Activated B cell treated with CpG ODN at 0.5 μM for 24 hours (primary cell): Measurements from ENCODE around the gene CHST15. TPM values are rescaled to one million over a fixed set of nuclear protein-coding genes. Genes with fewer than 3 reads are reported as not detected.

ENCODE experiments used
- ATAC-seq: fragments of 200-7000 bp; cut with Tn5 transposase; one replicate; pipeline ENCODE4 v1.10.0; 2021; ENCODE audit warnings: low read depth, mild to moderate bottlenecking, moderate library complexity
- CTCF ChIA-PET: fragments of 350-600 bp; sonication (Branson Sonifier 250); formaldehyde crosslinking; loops from one replicate; lab custom pipeline; 2021; ENCODE audit warnings: antibody characterized with exemption; lab: Charles Lee
- POLR2A ChIA-PET: fragments of 350-600 bp; sonication (Branson Sonifier 250); formaldehyde crosslinking; loops from one replicate; lab custom pipeline; 2021; ENCODE audit warnings: antibody characterized with exemption; lab: Charles Lee
- DNase-seq: peaks from one replicate; pipeline ENCODE4 v3.0.0; 2022
- H3K27ac Mint-ChIP-seq: one replicate; pipeline ENCODE4 v1.8.0; 2020; ENCODE audit warnings: mixed read lengths
- H3K27me3 Mint-ChIP-seq: one replicate; pipeline ENCODE4 v1.8.0; 2021; ENCODE audit warnings: mixed read lengths
- H3K36me3 Mint-ChIP-seq: one replicate; pipeline ENCODE4 v1.8.0; 2021; ENCODE audit warnings: low read depth, mixed read lengths
- H3K4me1 Mint-ChIP-seq: one replicate; pipeline ENCODE4 v1.8.0; 2021; ENCODE audit warnings: mixed read lengths
- H3K4me3 Mint-ChIP-seq: one replicate; pipeline ENCODE4 v1.8.0; 2020; ENCODE audit warnings: mild to moderate bottlenecking, mixed read lengths
- H3K9me3 Mint-ChIP-seq: one replicate; pipeline ENCODE4 v1.8.0; 2020; ENCODE audit warnings: mixed read lengths
- CTCF ChIP-seq: fragments of 200-600 bp; IDR thresholded peaks from one replicate; pipeline ENCODE4 v1.8.0; 2022; ENCODE audit warnings: antibody characterized with exemption, mild to moderate bottlenecking
- intact Hi-C: fragments of 100-400 bp; cut with micrococcal nuclease; formaldehyde crosslinking; loops from one replicate; pipeline ENCODE4 v1.15.1; 2024
- total RNA-seq: library from RNA; stranded (reverse); gene quantifications from 2 replicates; pipeline ENCODE4 v1.2.3, GENCODE V29; 2022

The CHST15 gene
- total RNA-seq, 1 donor from 2014 or later = 13.8 TPM

- Mint-ChIP-seq H3K4me3 (no peak overlapping the region), H3K27me3 (no peaks in the 10 kb centered on the region), H3K27ac (no peak overlapping the region), H3K9me3 (no peaks in the 10 kb centered on the region), H3K36me3 (no peaks in the 10 kb centered on the region), H3K4me1 (peaks cover 3% of the 10 kb centered on the region)
- no peak for TF ChIP-seq CTCF
- ChIA-PET CTCF (no interaction called here), POLR2A (interaction anchor here (0.9 kb wide), 1 partner anchor 34 kb away, joined by 3 read pairs; the partner anchor contains the start of gene CHST15)
- ATAC-seq (no peak), DNase-seq (no peak)
- intact Hi-C loops = no loop called here
Measured at GRCh38 chr10:124126983-124127385, 33.6 kb upstream of the CHST15 start.

- intact Hi-C loops = no loop called here
- DNase-seq (no peak), ATAC-seq (no peak)
- Mint-ChIP-seq H3K4me3 (no peak overlapping the region), H3K4me1 (peaks cover 3% of the 10 kb centered on the region), H3K9me3 (no peaks in the 10 kb centered on the region), H3K27ac (no peak overlapping the region), H3K27me3 (no peaks in the 10 kb centered on the region), H3K36me3 (no peaks in the 10 kb centered on the region)
- CTCF ChIA-PET = interaction anchor here (0.8 to 1.2 kb wide), 5 partner anchors 11 to 263 kb away, joined by 3 to 6 read pairs (median 3); no protein-coding TSS in a partner anchor
- no peak for TF ChIP-seq CTCF
- POLR2A ChIA-PET = interaction anchor here (0.6 to 1.1 kb wide), 4 partner anchors 20 to 93 kb away, joined by 3 to 5 read pairs (median 4); partner anchors contain the start of gene CHST15
Measured at GRCh38 chr10:124126145-124126982, 33.0 kb upstream of the CHST15 start.

GRCh38 chr10:124125305-124126116 is 32.1 kb upstream of the CHST15 start:
- Mint-ChIP-seq H3K4me3 (no peak overlapping the region), H3K9me3 (no peaks in the 10 kb centered on the region), H3K36me3 (no peaks in the 10 kb centered on the region), H3K4me1 (peaks cover 3% of the 10 kb centered on the region), H3K27ac (no peak overlapping the region), H3K27me3 (no peaks in the 10 kb centered on the region)
- DNase-seq (no peak), ATAC-seq (peak; percentile 23)
- ChIA-PET CTCF (interaction anchor here (0.8 to 1.2 kb wide), 5 partner anchors 12 to 264 kb away, joined by 3 to 6 read pairs (median 3); no protein-coding TSS in a partner anchor), POLR2A (interaction anchor here (0.6 to 1.1 kb wide), 4 partner anchors 19 to 94 kb away, joined by 3 to 5 read pairs (median 4); partner anchors contain the start of gene CHST15)
- TF ChIP-seq CTCF = no peak
- intact Hi-C loops = loop anchor here (2.0 kb wide), 3 partner anchors 17 to 27 kb away; no protein-coding TSS in a partner anchor

GRCh38 chr10:124124769-124125161 is 31.4 kb upstream of the CHST15 start:
- TF ChIP-seq CTCF = no peak
- intact Hi-C loops = loop anchor here (1.0 to 2.0 kb wide), 5 partner anchors 18 to 88 kb away; no protein-coding TSS in a partner anchor
- H3K27me3 Mint-ChIP-seq = no peaks in the 10 kb centered on the region
- no peak for DNase-seq
- peaks cover 3% of the 10 kb centered on the region for H3K4me1 Mint-ChIP-seq
- H3K4me3 Mint-ChIP-seq = no peak overlapping the region
- no peaks in the 10 kb centered on the region for H3K9me3 Mint-ChIP-seq
- H3K27ac Mint-ChIP-seq = no peak overlapping the region
- no peak for ATAC-seq
- H3K36me3 Mint-ChIP-seq = no peaks in the 10 kb centered on the region
- POLR2A ChIA-PET = interaction anchor here (1.0 to 2.7 kb wide), 4 partner anchors 18 to 89 kb away, joined by 3 to 15 read pairs (median 8); partner anchors contain the start of gene CHST15
- CTCF ChIA-PET = interaction anchor here (1.0 kb wide), 1 partner anchor 264 kb away, joined by 3 read pairs; no protein-coding TSS in a partner anchor
